Upper lobe of right lung (tissue), 1 donor: Measurements from ENCODE around the gene GUK1. TPM values are rescaled to one million over a fixed set of nuclear protein-coding genes. Genes with fewer than 3 reads are reported as not detected.
A peak's percentile ranks its signal among the peaks of the same experiment; 100 is the strongest.

Source experiments
- ATAC-seq: fragments of 200-7000 bp; cut with Tn5 transposase; one replicate; pipeline ENCODE4 v1.9.1; 2020; ENCODE audit warnings: mild to moderate bottlenecking, moderate library complexity
- DNase-seq: peaks from one replicate; pipeline ENCODE4 v3.0.0-alpha.2; 2020
- H3K27ac ChIP-seq: fragments of 200-600 bp; one replicate; pipeline ENCODE4 v1.8.0; 2022
- H3K27me3 ChIP-seq: fragments of 200-600 bp; one replicate; pipeline ENCODE4 v1.8.0; 2022; ENCODE audit warnings: mild to moderate bottlenecking
- H3K36me3 ChIP-seq: fragments of 200-600 bp; one replicate; pipeline ENCODE4 v1.8.0; 2022
- H3K4me1 ChIP-seq: fragments of 200-600 bp; one replicate; pipeline ENCODE4 v1.8.0; 2022
- H3K4me3 ChIP-seq: fragments of 200-600 bp; one replicate; pipeline ENCODE4 v1.8.0; 2022; ENCODE audit warnings: mild to moderate bottlenecking
- H3K9me3 ChIP-seq: fragments of 200-600 bp; one replicate; pipeline ENCODE4 v1.8.0; 2022
- intact Hi-C: fragments of 100-400 bp; cut with DNase I; formaldehyde crosslinking; loops from one replicate; pipeline ENCODE4 v1.11.0; 2022
- total RNA-seq: library from RNA; stranded (reverse); fragmentation: NEBNext Ultra II Directional; extraction: Animal tissue kit (Norgen Biotek cat#: 25700); gene quantifications from one replicate; pipeline ENCODE4 v1.2.1, GENCODE V29; 2021
- TF ChIP-seq, protein P1 (sequence below): fragments of 200-600 bp; IDR thresholded peaks from one replicate; pipeline ENCODE4 v1.8.0; 2022; ENCODE audit warnings: antibody characterized with exemption
- donor health status: DM: no; HTN: yes; CAD: no; lungs with severe emphysema.

The GUK1 gene
- total RNA-seq, 1 donor from 2014 or later: 203 TPM

DNA sequence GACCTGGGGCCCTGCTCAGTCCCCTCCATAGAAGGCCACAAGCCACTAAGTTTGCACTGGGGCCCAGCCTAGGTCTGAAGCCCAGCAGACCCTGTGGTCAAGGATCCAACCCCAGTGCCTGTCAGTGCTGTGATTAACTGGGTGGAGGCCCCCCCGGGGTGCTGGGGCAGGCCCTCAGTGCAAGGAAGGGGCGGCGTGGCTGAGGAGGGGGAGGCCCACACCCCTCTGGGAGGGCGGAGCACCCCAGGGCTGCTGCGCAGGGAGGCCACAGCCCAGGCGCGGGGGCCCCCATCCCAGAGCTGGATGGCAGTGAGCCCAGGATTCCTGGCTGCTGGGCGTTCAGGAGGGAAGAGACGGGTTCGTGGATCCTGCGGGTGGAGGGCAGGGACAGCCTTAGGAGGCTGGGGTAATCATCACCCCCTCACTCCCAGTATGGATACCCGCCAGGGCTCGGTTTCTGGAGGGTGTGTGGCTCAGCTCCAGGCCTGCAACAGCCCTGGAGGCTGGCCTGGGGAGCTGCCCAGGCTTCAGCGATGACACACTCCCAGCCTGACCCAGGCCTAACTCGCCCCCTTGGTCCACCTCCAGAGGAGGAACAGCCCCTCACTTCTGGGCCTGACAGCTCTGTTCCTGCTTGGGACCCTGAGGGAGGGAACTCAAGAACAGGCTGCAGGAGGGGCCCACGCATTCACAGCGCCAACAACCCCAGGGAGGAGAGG lies 10.5 kb downstream of the GUK1 start:
- ATAC-seq (peak; percentile 21), DNase-seq (peak; percentile 65)
- H3K4me1 ChIP-seq: peaks cover 40% of the 10 kb centered on the region
- intact Hi-C loops: no loop called here
- TF ChIP-seq, protein P1, sequence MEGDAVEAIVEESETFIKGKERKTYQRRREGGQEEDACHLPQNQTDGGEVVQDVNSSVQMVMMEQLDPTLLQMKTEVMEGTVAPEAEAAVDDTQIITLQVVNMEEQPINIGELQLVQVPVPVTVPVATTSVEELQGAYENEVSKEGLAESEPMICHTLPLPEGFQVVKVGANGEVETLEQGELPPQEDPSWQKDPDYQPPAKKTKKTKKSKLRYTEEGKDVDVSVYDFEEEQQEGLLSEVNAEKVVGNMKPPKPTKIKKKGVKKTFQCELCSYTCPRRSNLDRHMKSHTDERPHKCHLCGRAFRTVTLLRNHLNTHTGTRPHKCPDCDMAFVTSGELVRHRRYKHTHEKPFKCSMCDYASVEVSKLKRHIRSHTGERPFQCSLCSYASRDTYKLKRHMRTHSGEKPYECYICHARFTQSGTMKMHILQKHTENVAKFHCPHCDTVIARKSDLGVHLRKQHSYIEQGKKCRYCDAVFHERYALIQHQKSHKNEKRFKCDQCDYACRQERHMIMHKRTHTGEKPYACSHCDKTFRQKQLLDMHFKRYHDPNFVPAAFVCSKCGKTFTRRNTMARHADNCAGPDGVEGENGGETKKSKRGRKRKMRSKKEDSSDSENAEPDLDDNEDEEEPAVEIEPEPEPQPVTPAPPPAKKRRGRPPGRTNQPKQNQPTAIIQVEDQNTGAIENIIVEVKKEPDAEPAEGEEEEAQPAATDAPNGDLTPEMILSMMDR: no peak
- no peaks in the 10 kb centered on the region for H3K27me3 ChIP-seq
- peaks cover 31% of the 10 kb centered on the region for H3K36me3 ChIP-seq
- no peaks in the 10 kb centered on the region for H3K9me3 ChIP-seq
- H3K4me3 ChIP-seq: peak overlapping the region; percentile 44
- H3K27ac ChIP-seq: peak overlapping the region; percentile 82

DNA sequence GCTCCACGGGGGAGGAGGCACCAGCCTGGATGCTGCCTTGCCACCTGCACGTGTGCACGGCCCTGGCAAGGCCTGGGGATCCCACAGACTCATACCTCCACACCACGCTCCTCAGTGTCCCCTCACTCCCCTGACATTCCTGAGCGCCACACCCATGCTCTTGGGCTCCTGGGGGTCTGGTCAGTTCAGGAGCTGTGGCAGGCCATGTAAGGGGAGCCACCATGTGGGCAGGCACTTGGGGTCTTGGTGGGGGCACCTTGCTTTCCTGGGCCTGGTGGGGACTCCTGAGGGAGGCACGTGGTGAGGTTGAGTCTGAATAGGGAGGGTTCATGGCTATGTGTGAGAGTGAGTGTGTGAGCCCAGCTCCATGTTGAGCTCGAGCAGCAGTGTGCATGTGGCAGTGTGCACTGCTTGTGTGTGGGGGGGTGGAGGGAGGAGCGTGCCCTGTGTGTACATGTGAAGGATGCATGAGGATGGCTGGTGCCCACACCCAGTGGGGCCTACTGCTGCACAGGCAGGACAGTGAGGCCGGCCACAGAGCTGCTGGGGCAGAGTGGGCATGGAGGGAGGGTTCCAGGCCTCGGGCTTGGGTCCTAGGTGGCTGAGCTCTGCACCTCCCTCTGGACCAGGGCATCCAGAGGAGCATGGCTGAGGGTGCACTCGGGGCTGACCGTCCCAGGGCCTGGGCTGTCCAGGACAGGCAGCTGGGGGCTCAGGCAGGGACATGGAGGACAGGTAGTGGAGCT lies 11.3 kb downstream of the GUK1 start:
- no peaks in the 10 kb centered on the region for H3K27me3 ChIP-seq
- intact Hi-C loops: no loop called here
- ATAC-seq: no peak

DNA sequence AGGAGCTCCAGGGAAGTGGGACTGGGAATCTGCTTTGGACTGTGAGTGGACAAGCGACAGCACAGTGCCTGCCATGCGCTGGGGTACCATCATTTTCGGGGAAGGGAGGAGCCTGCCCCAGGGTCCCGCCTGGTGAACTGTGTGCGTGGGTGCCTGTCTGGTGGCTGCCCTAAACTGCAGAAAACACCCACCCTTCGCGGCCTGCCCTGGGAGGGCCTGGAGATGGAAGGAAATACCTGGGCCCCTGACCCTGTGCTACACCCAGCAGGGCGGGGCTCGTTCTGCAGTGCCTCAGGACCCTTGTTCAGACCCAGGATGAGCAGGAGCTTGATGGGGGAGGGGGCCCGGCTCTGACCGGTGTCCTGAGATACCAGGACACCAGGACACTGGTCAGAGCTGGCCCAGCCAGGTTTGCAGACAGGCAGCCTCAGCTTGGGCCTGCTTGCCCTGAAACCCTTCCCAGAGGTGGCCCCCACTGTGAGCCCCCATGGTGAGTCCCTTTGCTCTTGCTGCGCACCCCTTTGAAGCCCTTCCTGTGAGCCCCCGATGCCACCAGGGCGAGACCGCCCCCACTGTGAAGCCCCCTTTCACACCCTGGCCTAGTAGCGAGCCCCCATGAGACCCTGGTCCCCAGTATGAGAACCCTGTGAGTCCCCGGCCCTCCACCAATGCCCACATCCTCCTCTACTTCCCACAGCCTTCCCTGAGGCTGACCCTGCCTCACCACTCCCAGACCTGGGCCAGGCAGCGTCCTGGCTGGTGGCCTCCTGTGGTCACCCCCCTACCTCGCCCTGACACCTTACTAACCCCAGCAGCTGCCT lies 12.2 kb downstream of the GUK1 start:
- H3K4me1 ChIP-seq: peaks cover 40% of the 10 kb centered on the region
- no peaks in the 10 kb centered on the region for H3K9me3 ChIP-seq
- no peak overlapping the region for H3K27ac ChIP-seq
- TF ChIP-seq, protein P1: no peak
- H3K36me3 ChIP-seq: peaks cover 15% of the 10 kb centered on the region
- no peaks in the 10 kb centered on the region for H3K27me3 ChIP-seq
- intact Hi-C loops: no loop called here
- H3K4me3 ChIP-seq: no peak overlapping the region
- ATAC-seq: no peak
- DNase-seq: peak; percentile 62

More for the DNA sequence above, 11.3 kb downstream of the GUK1 start:
- H3K9me3 ChIP-seq: no peaks in the 10 kb centered on the region
- TF ChIP-seq, protein P1: no peak
- peak overlapping the region; percentile 44 for H3K4me3 ChIP-seq
- H3K36me3 ChIP-seq: peaks cover 25% of the 10 kb centered on the region
- H3K4me1 ChIP-seq: peaks cover 40% of the 10 kb centered on the region
- DNase-seq: no peak
- H3K27ac ChIP-seq: peak overlapping the region; percentile 82

DNA sequence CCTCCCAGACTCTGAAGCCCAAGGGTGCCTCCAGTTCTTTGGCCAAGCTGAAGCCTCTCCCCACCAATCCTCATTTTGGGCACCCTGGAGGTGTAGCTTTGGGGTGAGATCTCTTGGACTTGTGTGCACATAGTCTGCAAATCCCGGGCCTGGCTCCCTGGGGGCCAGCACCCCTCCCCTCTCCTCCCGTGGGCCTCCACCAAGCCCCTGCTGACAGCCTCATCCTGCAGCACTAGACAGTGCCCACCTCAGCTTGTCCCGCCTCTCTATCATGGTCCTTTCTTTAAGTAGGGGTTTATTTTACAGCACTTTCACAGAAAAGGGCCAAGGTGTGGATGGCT lies 12.8 kb downstream of the GUK1 start:
- DNase-seq (peak; percentile 35), ATAC-seq (no peak)
- no peak overlapping the region for H3K4me3 ChIP-seq
- H3K27ac ChIP-seq: no peak overlapping the region
- TF ChIP-seq, protein P1: no peak
- intact Hi-C loops: no loop called here
- H3K36me3 ChIP-seq: peaks cover 9% of the 10 kb centered on the region
- no peaks in the 10 kb centered on the region for H3K9me3 ChIP-seq
- H3K4me1 ChIP-seq: peaks cover 39% of the 10 kb centered on the region
- no peaks in the 10 kb centered on the region for H3K27me3 ChIP-seq

DNA sequence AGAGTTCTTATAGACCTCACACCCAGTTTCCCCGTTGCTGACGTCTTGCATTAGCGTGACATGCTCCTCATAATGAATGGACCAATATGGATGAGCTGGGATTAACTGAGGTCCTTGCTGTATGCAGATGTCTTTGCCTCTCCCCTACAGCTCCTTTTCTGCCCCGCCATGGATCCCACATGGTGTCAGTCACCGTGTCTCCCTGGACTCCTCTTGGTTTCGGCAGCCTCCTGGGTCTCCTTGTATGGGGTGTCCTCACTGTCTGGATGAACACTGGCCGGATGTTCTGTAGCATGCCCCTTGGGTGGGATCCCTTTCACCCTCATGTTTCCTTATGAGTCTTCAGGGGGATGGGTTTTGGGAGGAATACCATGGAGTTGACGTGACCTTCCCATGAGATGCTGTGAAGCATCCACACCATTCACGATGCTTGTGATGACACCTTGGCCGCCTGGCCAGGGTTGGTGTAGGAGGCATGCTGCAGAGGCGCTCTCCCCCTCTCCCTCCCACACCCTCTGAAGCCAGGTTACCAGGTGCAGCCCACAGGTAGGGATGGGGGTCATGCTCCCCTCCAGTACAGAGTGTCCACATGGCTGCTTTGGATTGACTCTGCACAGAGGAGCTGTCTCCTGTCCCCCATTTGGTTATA lies 14.1 kb downstream of the GUK1 start:
- Histone ChIP-seq H3K36me3 (no peaks in the 10 kb centered on the region), H3K9me3 (no peaks in the 10 kb centered on the region), H3K4me1 (peaks cover 28% of the 10 kb centered on the region), H3K27ac (no peak overlapping the region), H3K4me3 (no peak overlapping the region), H3K27me3 (no peaks in the 10 kb centered on the region)
- DNase-seq: no peak
- intact Hi-C loops: no loop called here
- ATAC-seq: no peak
- TF ChIP-seq, protein P1: no peak
